ENCODE measurements around the gene APBA1. TPM values are rescaled to one million over a fixed set of nuclear protein-coding genes. Genes with fewer than 3 reads are reported as not detected.

Gene APBA1
- total and polyA plus RNA-seq, 2 of the 8 experiments (the other 6 are each of a cell fraction or from before 2014, with no cell fraction given), result 0.36 to 0.60 TPM

GRCh38 chr9:69420611-69421270 is 251.4 kb downstream of the APBA1 start (continued):
- TF ChIP-seq, protein P1, sequence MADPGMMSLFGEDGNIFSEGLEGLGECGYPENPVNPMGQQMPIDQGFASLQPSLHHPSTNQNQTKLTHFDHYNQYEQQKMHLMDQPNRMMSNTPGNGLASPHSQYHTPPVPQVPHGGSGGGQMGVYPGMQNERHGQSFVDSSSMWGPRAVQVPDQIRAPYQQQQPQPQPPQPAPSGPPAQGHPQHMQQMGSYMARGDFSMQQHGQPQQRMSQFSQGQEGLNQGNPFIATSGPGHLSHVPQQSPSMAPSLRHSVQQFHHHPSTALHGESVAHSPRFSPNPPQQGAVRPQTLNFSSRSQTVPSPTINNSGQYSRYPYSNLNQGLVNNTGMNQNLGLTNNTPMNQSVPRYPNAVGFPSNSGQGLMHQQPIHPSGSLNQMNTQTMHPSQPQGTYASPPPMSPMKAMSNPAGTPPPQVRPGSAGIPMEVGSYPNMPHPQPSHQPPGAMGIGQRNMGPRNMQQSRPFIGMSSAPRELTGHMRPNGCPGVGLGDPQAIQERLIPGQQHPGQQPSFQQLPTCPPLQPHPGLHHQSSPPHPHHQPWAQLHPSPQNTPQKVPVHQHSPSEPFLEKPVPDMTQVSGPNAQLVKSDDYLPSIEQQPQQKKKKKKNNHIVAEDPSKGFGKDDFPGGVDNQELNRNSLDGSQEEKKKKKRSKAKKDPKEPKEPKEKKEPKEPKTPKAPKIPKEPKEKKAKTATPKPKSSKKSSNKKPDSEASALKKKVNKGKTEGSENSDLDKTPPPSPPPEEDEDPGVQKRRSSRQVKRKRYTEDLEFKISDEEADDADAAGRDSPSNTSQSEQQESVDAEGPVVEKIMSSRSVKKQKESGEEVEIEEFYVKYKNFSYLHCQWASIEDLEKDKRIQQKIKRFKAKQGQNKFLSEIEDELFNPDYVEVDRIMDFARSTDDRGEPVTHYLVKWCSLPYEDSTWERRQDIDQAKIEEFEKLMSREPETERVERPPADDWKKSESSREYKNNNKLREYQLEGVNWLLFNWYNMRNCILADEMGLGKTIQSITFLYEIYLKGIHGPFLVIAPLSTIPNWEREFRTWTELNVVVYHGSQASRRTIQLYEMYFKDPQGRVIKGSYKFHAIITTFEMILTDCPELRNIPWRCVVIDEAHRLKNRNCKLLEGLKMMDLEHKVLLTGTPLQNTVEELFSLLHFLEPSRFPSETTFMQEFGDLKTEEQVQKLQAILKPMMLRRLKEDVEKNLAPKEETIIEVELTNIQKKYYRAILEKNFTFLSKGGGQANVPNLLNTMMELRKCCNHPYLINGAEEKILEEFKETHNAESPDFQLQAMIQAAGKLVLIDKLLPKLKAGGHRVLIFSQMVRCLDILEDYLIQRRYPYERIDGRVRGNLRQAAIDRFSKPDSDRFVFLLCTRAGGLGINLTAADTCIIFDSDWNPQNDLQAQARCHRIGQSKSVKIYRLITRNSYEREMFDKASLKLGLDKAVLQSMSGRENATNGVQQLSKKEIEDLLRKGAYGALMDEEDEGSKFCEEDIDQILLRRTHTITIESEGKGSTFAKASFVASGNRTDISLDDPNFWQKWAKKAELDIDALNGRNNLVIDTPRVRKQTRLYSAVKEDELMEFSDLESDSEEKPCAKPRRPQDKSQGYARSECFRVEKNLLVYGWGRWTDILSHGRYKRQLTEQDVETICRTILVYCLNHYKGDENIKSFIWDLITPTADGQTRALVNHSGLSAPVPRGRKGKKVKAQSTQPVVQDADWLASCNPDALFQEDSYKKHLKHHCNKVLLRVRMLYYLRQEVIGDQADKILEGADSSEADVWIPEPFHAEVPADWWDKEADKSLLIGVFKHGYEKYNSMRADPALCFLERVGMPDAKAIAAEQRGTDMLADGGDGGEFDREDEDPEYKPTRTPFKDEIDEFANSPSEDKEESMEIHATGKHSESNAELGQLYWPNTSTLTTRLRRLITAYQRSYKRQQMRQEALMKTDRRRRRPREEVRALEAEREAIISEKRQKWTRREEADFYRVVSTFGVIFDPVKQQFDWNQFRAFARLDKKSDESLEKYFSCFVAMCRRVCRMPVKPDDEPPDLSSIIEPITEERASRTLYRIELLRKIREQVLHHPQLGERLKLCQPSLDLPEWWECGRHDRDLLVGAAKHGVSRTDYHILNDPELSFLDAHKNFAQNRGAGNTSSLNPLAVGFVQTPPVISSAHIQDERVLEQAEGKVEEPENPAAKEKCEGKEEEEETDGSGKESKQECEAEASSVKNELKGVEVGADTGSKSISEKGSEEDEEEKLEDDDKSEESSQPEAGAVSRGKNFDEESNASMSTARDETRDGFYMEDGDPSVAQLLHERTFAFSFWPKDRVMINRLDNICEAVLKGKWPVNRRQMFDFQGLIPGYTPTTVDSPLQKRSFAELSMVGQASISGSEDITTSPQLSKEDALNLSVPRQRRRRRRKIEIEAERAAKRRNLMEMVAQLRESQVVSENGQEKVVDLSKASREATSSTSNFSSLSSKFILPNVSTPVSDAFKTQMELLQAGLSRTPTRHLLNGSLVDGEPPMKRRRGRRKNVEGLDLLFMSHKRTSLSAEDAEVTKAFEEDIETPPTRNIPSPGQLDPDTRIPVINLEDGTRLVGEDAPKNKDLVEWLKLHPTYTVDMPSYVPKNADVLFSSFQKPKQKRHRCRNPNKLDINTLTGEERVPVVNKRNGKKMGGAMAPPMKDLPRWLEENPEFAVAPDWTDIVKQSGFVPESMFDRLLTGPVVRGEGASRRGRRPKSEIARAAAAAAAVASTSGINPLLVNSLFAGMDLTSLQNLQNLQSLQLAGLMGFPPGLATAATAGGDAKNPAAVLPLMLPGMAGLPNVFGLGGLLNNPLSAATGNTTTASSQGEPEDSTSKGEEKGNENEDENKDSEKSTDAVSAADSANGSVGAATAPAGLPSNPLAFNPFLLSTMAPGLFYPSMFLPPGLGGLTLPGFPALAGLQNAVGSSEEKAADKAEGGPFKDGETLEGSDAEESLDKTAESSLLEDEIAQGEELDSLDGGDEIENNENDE (IDR thresholded peaks at IDR 0.05; ENCODE audit: insufficient replicate concordance, low read length), result no peak
- TF ChIP-seq YY1 (IDR thresholded peaks at IDR 0.05; ENCODE audit: low read depth, low read length) (no peak), PHF8 (conservative IDR thresholded peaks at IDR 0.05; ENCODE audit: low read depth, low read length) (no peak), JUN (IDR thresholded peaks at IDR 0.05; ENCODE audit: low read depth, low read length) (no peak), SUZ12 (IDR thresholded peaks at IDR 0.05; ENCODE audit: low read length) (no peak), TEAD4 (IDR thresholded peaks at IDR 0.05; ENCODE audit: low read depth, low read length) (no peak), SIX5 (IDR thresholded peaks at IDR 0.05; ENCODE audit: low read depth, low read length) (no peak), HDAC6 (IDR thresholded peaks at IDR 0.05; ENCODE audit: low read depth, low read length) (no peak), ASH2L (IDR thresholded peaks at IDR 0.05; ENCODE audit: low read length) (no peak)
- TF ChIP-seq, protein P2, sequence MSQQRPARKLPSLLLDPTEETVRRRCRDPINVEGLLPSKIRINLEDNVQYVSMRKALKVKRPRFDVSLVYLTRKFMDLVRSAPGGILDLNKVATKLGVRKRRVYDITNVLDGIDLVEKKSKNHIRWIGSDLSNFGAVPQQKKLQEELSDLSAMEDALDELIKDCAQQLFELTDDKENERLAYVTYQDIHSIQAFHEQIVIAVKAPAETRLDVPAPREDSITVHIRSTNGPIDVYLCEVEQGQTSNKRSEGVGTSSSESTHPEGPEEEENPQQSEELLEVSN (IDR thresholded peaks at IDR 0.05), result no peak

Measured in H1 (cell line).